ENCODE results near the gene ZNF587.
A peak's percentile ranks its signal among the peaks of the same experiment; 100 is the strongest.
"Not testable (repeated sequence)": the region's sequence is repeated elsewhere in the genome, so short reads cannot be mapped to it uniquely, and the experiment has no call there.

Gene ZNF587

DNA sequence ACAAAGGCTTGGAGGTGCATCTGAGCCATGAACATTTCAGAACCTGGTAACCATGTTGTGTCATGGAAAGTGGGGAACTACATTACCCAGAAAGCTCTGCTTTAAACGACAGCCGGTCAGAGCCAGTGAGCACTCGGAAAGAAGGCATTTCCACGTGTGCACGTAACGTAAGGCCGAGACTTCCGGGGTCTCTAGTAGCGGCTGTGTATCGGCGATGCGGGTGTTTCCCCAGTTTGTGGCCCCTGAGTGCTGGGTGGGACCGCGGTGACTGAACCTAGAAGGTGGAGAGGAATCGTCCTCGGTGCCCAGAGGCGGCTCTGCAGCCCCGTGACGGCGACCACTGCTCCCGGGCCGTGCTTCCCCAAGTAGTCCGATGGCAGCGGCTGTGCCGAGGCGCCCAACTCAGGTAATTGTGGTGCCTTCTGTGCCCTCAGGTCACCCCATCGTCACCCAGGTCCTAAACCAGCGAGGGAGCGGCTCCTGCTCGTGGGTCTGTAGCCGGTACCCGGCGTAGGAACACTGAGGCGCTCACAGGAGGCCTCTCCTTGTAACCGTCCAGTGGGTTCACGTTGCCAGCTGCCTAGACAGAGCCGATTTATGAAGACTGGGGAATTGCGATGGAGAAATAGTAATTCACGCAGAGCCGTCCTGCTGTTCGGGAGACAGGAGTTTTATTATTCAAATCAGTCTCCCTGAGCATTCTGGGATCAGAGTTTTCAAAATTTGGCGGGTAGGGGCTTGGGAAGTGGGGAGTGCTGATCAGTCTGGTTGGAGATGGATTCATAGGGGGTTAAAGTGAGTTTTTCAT is at the start of gene ZNF587:
Gene ZNF587 (plus strand): TSS at position 194 of the 808 bp plus-strand sequence. CDS start 180 bp downstream, at position 374.
- peak; percentile 57 to 61 for DNase-seq (ENCODE audit: low read depth in 2 of 2)

DNA sequence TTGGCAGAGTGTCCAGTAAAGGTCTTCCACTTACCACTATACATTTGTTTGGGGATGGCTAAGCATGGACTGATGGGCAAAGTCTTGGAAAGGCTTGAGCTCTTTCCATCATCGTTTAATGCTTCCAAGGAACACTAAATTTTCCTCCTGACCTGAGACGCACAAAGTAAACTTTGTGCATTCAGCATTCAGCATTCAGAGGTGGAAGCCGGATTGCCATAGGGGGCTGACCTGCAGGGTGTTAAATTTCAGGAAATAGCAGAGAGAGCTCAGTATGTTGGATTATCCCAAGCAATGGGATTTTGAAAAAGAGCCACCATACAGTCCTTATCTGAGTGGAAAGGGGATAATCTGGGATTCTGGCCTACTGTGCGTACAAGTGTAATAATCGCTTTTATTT is 49.0 kb upstream of the ZNF587 start:
- no peak for DNase-seq (ENCODE audit: low read depth in 2 of 2)

DNA sequence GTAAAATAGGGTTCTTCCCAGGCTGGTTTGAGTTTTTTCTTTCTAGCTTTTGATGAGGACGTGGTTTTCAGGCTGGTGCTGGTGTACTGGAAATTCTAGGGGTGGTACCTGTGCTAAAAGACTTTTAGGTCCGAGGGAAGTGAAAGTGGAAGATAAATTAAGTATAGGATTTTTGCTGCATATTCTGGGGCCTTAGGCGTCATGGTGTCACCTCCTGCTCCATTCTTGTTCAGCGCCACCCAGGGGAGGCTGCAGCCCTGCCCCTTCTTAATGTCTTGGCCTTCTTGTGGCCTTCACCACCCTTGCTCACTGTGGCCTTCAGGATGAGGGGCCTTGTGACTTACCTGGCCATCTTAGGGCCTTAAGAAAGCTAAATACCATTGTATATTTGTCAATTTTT is 47.4 kb upstream of the ZNF587 start:
- DNase-seq (ENCODE audit: low read depth in 2 of 2) = no peak

DNA sequence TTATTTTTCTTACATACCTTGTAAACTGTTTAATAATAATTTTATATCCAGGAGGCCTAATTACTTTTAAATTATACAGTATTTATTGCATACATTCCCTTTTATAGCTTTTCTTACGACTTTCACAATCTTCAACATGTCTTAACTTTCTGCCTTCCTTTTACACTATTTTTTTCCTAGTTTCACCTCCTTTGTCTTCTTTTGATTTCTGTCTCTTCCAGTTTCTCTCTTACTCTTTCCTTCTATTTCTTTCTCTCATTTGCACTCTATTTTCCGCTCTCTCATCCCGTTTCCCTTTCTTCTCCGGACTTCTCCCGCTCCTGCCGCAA is 46.4 kb upstream of the ZNF587 start:
- DNase-seq (ENCODE audit: low read depth in 2 of 2) = no peak

DNA sequence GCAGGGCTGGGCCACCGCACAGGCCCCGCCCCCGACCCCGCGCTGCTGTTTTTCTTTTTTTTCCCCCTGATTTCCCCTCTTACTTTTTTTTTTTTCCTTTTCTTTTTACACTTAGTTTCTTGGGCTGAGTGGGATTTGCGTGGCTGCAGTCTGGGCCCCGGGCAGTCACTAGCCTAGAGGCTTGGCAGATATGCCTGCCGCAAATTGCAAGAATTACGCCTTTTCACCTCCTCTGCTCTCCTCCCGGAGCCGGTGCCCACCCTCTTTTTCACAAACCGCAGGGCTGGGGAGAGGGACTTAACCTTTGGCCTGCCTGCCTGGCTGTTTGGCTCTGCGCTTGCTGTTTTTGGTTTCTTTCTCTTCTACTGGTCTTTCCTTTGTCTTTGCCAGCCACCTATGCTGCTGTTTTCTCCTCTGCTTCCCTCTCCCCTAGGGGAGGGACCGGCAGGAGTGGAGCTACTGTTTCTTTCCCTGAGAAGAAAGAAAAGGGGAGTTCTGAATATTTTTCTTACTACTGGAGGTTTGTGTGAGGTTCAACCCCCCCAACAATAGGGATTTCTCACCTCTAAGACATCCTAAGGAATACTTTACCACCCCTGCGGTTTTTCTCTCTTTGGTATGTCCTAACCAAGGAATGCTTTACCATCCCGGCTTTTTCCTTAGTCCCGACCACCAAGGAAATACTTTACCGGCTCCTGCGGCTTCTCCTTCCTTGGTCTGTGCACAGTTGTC is 45.9 kb upstream of the ZNF587 start:
- DNase-seq (ENCODE audit: low read depth in 2 of 2) = peak; percentile 96

DNA sequence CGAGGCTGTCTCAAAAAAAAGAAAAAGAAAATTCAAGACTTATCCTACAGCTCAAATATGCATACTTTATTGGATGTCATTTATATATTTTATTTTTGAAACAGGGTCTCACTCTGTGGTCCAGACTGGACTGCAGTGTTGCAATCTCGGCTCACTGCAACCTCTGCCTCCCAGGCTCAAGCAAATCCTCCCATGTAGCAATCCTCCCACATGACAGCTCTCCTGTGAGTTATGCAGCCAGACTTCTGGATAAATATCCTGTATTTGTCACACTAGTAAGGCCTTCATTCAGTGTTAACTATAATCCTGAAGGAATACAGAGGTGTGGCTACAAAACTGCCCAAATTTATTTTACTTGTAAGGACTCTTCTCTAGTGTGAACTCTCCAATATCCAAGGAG is 42.1 kb upstream of the ZNF587 start:
- no peak for DNase-seq (ENCODE audit: low read depth in 2 of 2)

DNA sequence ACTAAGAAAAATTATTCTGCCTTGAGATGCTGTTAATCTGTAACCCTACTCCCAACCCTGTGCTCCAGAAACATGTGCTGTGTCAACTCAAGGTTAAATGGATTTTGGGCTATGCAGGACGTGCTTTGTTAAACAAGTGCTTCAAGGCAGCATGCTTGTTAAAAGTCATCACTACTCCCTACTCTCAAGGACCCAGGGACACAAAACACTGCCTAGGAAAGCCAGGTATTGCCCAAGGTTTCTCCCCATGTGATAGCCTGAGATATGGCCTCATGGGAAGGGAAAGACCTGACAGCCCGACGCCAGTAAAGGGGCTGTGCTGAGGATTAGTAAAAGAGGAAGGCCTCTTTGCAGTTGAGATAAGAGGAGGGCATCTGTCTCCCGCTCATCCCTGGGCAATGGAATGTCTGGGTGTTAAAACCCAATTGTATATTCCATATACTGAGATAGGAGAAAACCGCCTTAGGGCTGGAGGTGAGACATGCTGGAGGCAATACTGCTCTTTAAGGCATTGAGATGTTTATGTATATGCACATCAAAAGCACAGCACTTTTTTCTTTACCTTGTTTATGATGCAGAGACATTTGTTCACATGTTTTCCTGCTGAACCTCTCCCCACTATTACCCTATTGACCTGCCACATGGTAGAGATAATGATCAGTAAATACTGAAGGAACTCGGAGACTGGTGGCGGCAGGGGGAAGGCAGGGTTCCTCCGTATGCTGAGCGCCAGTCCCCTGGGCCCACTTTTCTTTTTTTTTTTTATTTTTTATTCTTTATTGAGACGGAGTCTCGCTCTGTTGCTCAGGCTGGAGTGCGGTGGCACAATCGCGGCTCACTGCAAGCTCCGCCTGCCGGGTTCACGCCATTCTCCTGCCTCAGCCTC is 39.0 kb upstream of the ZNF587 start:
- DNase-seq (ENCODE audit: low read depth in 2 of 2) = not testable (repeated sequence)

DNA sequence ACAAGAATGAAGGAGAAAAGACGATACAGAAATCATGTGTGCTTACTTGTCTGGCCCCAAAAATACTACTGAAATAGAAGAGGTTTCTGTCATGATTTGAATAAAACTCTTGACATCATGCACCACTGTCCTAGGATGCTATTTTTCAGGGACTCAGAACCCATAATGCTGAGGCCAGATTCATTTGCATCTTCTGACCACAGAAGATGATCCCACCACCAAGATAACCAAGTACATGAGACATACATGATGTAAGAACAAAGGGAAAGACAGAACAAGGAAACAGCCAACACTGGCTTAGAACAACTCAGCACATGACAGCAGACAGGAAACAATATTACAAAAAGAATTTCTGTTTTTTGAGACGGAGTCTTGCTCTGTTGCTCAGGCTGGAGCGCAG is 37.4 kb upstream of the ZNF587 start:
- DNase-seq (ENCODE audit: low read depth in 2 of 2) = no peak

DNA sequence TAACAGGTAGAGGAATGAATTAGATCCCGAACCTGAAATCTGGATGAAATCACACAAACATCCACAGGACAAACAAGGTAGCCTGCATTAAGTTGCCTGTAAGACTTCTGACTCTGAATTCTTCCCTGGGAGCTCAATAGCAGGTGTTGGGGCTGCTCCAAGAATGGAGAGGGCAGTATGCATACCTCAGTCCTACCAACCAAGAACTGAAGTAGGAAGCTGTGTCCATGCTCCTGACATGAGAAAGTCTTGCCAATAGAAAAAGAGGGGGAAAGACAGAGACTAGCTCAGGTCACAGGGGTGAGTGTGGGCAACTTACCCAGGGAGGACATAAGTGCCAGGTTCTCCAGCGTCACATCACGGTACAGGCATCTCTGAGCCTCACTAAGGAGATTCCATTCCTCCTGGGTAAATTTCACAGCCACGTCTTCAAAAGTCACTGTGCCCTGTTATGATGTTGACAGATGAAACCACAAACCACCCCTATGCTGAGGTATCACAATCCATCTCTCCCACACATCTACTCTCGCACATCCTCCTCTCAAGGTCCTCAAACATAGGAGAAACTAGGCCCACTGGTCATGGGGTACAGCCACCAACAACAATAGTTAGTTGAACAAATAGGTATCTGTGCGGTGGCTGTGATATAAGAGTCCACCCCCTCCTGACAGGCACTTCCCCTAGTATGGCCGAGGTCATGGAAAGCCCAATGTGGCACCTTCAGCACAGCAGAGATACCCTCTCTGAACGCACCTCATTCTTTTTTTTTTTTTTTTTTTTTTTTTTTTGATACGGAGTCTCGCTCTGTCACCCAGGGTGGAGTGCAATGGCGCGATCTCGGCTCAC is 36.5 kb upstream of the ZNF587 start:
- not testable (repeated sequence) for DNase-seq (ENCODE audit: low read depth in 2 of 2)

DNA sequence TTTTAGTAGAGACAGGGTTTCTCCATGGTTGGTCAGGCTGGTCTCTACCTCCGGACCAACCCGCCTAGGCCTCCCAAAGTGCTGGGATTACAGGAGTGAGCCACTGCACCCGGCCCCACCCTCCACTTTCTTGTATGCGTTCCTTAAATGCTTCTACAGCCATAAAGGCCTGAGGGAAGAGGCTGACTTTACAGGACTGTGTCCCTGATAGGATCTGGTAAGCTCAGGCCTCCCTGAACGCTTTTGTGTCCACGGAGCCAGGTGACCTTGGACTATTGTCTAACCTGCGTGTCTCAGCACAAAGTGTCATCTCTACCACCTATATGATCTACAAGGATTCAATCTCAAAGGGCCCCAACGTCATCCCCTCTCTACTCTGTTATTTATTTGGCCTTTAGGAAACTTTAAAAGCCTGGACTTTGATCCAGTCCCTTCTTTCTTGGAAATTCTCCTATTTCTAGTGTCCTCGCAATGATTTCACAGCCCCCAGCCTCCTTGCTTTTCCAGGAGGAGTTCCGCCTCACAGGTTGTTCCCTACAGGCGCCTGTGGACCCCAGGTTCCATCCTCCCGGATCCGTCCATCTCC is 35.6 kb upstream of the ZNF587 start:
- no peak for DNase-seq (ENCODE audit: low read depth in 2 of 2)

DNA sequence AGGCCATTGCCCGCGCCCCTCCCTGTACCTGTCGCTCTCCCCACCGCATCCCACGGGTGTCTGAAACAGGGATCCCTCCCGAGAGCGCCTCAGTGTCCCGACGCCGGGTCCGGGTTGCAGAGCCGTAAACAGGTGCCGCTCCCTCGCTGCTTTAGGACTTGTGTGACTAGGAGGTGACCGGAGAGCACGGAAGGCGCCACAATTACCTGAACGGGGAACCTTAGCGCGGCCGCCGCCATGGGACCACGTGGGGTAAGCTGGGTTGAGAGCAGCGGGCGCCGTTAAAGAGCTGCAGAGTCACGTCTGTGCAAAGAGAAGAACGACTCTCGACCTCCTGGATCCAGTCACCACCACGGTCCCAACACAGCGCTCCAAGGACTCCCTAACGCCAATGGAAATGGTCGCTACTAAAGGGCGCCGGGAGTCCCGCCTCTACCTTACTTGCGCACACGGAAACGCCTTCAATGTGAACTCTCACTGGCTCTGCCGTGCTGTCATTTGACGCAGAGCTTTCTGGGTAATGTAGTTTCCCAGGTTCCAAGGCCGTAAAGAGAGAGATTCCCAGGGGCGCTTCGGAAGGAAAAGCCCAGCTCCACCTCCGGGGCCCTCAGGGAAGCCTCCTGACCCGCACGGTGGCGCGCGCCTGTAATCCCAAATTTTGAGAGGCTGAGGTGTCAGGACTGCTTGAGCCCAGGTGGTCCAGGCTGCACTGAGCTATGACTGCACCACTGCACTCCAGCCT is 35.0 kb upstream of the ZNF587 start, which contains the start of gene ZNF552:
Gene ZNF552 (minus strand): TSS at position 409 of the 742 bp plus-strand sequence. CDS start 170 bp downstream, at position 239.
- peak; percentile 78 to 80 for DNase-seq (ENCODE audit: low read depth in 2 of 2)

DNA sequence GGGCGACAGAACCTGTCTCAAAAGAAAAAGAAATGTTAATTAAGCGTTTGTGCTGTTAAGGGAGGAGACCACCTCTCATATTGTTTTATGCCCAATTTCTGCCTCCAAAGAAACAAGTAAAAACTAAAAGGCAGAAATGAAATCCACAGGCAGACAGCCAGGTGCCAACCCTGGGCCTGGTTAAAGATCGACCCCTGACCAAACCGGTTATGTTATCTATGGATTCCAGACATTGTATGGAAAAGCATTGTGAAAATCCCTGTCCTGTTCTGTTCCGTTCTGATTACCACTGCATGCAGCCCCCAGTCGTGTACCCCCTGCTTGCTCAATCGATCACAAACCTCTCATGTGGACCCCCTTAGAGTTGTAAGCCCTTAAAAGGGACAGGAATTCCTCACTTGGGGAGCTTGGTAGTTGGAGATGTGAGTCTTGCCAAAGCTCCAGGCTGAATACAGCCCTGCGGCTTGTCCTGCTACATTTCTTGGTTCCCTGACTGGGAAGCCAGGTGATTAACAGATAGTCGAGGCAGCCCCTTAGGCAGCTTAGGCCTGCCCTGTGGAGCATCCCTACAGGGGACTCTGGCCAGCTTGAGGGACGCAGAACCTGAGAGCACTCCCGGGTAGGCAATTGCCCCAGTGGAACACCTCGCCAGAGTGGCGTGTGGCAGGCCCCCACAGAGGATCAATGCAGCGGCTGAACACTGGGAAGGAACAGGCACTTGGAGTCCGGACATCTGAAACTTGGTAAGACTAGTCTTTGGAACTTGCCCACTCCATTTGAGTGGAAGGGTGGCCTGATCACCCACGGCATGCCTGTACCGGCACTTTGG is 34.2 kb upstream of the ZNF587 start:
- no peak for DNase-seq (ENCODE audit: low read depth in 2 of 2)

DNA sequence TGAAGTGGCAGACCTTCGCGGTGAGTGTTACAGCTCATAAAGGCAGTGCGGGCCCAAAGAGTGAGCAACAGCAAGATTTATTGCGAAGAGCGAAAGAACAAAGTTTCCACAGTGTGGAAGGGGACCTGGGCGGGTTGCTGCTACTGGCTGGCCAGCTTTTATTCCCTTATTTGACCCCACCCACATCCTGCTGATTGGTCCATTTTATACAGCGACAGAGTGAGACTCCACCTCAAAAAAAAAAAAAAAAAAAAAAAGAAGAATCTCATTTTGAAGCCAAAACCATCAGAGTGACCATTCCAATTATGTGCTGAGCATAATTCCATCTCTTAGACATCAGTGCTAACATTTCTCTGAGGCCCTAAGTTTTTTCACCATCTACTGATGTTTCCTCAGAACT is 33.0 kb upstream of the ZNF587 start:
- DNase-seq (ENCODE audit: low read depth in 2 of 2) = no peak

DNA sequence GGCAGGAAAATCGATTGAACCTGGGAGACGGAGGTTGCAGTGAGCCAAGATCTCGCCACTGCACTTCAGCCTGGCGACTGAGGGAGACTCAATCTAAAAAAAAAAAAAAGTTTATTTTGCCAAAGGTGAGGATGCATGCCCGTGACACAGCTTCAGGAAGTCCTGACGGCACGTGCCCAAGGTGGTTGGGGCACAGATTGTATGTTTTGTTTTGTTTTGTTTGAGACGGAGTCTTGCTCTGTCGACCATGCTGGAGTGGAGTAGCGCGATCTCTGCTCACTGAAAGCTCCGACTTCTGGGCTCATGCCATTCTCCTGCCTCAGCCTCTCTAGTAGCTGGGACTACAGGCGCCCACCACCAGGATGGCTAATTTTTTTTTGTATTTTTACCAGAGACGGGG is 31.7 kb upstream of the ZNF587 start:
- DNase-seq (ENCODE audit: low read depth in 2 of 2) = no peak

DNA sequence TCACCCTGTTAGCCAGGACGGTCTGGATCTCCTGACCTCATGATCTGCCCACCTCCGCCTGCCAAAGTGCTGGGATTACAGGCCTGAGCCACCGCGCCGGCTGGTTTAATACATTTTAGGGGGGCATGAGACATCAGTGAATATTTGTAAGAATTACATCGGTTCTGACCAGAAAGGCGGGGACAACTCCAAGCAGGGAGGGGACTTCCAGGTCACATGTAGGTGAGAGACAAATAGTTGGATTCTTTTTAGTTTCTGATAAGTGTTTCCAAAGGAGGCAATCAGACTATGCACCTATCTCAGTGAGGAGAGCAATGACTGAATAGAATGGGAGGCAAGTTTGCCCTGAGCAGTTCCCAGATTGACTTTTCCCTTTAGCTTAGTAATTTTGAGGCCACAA is 31.3 kb upstream of the ZNF587 start:
- no peak for DNase-seq (ENCODE audit: low read depth in 2 of 2)

DNA sequence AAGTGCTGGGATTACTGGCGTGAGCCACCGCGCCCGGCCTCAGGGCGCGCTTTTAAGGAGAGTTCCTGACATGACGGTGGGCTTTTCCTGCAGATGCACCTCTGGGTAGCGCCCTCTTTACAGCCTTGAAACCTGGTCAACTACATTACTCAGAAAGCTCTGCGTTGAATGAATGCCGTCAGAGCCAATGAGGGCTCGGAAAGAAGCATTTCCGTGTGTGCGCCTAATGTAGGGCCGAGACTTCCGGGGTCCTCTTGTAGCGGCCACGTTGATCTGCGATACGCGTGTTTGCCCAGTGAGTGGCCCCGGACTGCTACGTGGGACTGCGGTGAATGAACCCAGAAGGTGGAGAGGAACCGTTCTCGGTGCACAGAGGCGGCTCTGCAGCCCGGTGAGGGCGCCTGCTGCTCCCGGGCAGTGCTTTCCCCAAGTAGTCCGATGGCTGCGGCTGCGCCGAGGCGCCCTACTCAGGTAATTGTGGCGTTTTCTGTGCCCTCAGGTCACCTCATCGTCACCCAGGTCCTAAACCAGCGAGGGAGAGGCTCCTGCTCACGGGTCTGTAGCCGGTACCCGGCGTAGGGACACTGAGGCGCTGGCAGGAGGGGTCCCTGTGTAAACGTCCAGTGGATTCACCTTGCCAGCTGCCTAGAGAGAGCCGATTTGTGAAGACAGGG is 30.0 kb upstream of the ZNF587 start:
- peak; percentile 83 to 84 for DNase-seq (ENCODE audit: low read depth in 2 of 2)

DNA sequence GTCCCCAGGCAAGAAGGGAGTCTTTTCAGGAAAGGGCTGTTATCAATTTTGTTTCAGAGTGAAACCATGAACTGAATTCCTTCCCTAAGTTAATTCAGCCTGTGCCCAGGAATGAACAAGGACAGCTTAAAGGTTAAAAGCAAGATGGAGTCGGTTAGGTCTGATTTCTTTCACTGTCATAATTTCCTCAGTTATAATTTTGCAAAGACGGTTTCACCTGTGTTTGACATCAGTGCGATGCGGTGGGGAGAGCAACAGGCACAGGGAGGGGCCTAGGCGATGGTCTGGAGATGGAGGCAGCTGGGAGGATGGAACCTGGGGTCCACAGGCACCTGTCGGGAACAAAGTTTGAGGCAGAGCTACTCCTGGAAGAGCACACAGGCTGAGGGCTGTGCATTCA is 29.1 kb upstream of the ZNF587 start:
- DNase-seq (ENCODE audit: low read depth in 2 of 2) = no peak

DNA sequence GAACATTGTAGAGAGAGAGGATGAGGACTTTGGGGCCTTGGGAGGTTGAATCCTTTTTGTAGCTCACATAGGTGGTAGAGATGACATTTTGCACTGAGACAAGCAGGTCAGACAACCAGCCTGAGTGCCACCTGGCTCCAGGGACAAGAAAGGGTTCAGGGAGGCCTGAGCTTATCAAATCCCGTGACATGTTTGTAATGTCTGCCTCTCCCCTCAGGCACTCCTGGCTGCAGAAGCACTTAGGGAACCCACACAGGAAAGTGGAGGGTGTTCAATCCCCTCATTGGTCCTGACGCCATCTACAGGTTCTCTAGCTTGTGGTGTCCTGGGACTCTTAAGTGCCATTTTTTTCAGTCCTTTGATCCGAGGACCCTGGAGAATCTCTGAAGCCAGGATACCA is 28.6 kb upstream of the ZNF587 start:
- not testable (repeated sequence) for DNase-seq (ENCODE audit: low read depth in 2 of 2)

DNA sequence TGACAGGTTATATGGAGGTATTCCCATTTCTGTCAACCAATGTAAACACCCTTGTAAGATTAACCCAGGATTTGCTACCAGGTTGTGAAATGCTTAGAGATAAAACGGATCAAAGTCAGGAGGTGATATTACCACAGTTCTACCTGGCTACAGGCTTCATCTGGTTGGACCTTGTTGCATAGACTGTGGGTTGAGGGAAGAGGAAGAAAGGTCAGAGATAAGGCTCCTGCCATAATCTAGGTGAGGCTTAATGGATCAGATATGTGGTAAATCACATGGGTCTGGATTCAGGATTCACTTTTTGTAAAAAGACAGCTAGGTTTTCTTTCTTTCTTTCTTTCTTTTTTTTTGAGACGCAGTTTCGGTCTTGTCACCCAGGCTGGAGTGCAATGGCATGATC is 28.2 kb upstream of the ZNF587 start:
- DNase-seq (ENCODE audit: low read depth in 2 of 2) = not testable (repeated sequence)
